MM.1S (cell line): ENCODE results near the gene TCF21.

Experiments used
- DNase-seq: peaks from one replicate; pipeline ENCODE4 v3.0.0-alpha.2; 2015
- H2AFZ ChIP-seq: fragments of 300-600 bp; sonication (generic); 2 replicates; pipeline ENCODE4 v1.6.0; 2016; ENCODE audit warnings: antibody characterized with exemption, low read length
- H3F3A ChIP-seq: fragments of 300-600 bp; sonication (generic); 2 replicates; pipeline ENCODE4 v1.6.1; 2016; ENCODE audit warnings: mild to moderate bottlenecking, antibody characterized with exemption, low read length, moderate library complexity, mixed read lengths; ENCODE audit not compliant: insufficient read depth
- H3K27ac ChIP-seq: fragments of 300-600 bp; sonication (generic); 2 replicates; pipeline ENCODE4 v1.5.1; 2016; ENCODE audit warnings: mild to moderate bottlenecking, low read length
- H3K27me3 ChIP-seq: fragments of 300-600 bp; sonication (generic); replicated peaks from 2 replicates; pipeline ENCODE4 v1.6.0; 2016; ENCODE audit warnings: low read length; ENCODE audit not compliant: insufficient read depth
- H3K36me3 ChIP-seq: fragments of 300-600 bp; sonication (generic); replicated peaks from 2 replicates; pipeline ENCODE4 v1.6.1; 2016; ENCODE audit warnings: mild to moderate bottlenecking, low read length, mixed read lengths; ENCODE audit not compliant: insufficient read depth
- H3K4me1 ChIP-seq: fragments of 300-600 bp; sonication (generic); 2 replicates; pipeline ENCODE4 v1.6.1; 2016; ENCODE audit warnings: low read length, mixed read lengths
- H3K4me2 ChIP-seq: fragments of 300-600 bp; sonication (generic); 2 replicates; pipeline ENCODE4 v1.6.0; 2016; ENCODE audit warnings: low read depth, low read length
- H3K4me3 ChIP-seq: fragments of 300-600 bp; sonication (generic); 2 replicates; pipeline ENCODE4 v1.5.1; 2016; ENCODE audit warnings: low read length, mixed read lengths
- H3K79me2 ChIP-seq: fragments of 300-600 bp; sonication (generic); 2 replicates; pipeline ENCODE4 v1.6.1; 2016; ENCODE audit warnings: mixed run types, low read length, mixed read lengths
- H3K9ac ChIP-seq: fragments of 300-600 bp; sonication (generic); 2 replicates; pipeline ENCODE4 v1.6.1; 2016; ENCODE audit warnings: low read length, mixed read lengths
- H3K9me2 ChIP-seq: fragments of 300-600 bp; sonication (generic); replicated peaks from 2 replicates; pipeline ENCODE4 v1.6.1; 2016; ENCODE audit warnings: mild to moderate bottlenecking, low read length, mixed read lengths; ENCODE audit not compliant: insufficient read depth
- H3K9me3 ChIP-seq: fragments of 300-600 bp; sonication (generic); replicated peaks from 2 replicates; pipeline ENCODE4 v1.6.1; 2016; ENCODE audit warnings: mild to moderate bottlenecking, low read length, mixed read lengths; ENCODE audit not compliant: insufficient read depth
- H4K20me1 ChIP-seq: fragments of 300-600 bp; sonication (generic); 2 replicates; pipeline ENCODE4 v1.6.1; 2016; ENCODE audit warnings: mild to moderate bottlenecking, low read length, moderate library complexity, mixed read lengths; ENCODE audit not compliant: insufficient read depth
- CTCF ChIP-seq: fragments of 300-600 bp; sonication (generic); IDR thresholded peaks from 2 replicates; pipeline ENCODE4 v1.5.1; 2016; ENCODE audit warnings: antibody characterized with exemption, low read length, mixed read lengths
- EZH2 ChIP-seq: fragments of 300-600 bp; sonication (generic); optimal IDR thresholded peaks from 2 replicates; pipeline ENCODE3; 2017; ENCODE audit warnings: low read depth, mild to moderate bottlenecking, antibody characterized with exemption, low read length, mixed read lengths
- EZH2phosphoT487 ChIP-seq: fragments of 300-600 bp; sonication (generic); IDR thresholded peaks from 2 replicates; pipeline ENCODE4 v1.6.1; 2018; ENCODE audit warnings: antibody characterized with exemption, low read length

TCF21 gene

GRCh38 chr6:133888929-133889556 is at the start of gene TCF21:
TCF21 (plus strand) TSS chr6:133889113; CDS start chr6:133889398, 285 bp downstream.
- Histone ChIP-seq H3K27me3 (peaks cover 16% of the 10 kb centered on the region), H3K4me1 (no peaks in the 10 kb centered on the region), H3K36me3 (no peaks in the 10 kb centered on the region), H4K20me1 (no peaks in the 10 kb centered on the region), H3K27ac (no peak within 1 kb of the TSS), H3K9me3 (no peaks in the 10 kb centered on the region), H3K9ac (no peak within 1 kb of the TSS), H3K4me2 (no peak within 1 kb of the TSS), H3K79me2 (no peaks in the 10 kb centered on the region), H2AFZ (no peak within 1 kb of the TSS), H3F3A (no peaks in the 10 kb centered on the region), H3K4me3 (no peak within 1 kb of the TSS), H3K9me2 (no peaks in the 10 kb centered on the region)
- TF ChIP-seq CTCF (no peak), EZH2phosphoT487 (no peak), EZH2 (no peak)
- DNase-seq, result no peak

- H3K4me2 ChIP-seq, result no peak overlapping the region
- no peaks in the 10 kb centered on the region for H3K9me3 ChIP-seq
- no peak overlapping the region for H2AFZ ChIP-seq
- H3K27ac ChIP-seq, result no peak overlapping the region
- no peaks in the 10 kb centered on the region for H3K36me3 ChIP-seq
- no peak overlapping the region for H3K4me3 ChIP-seq
- TF ChIP-seq EZH2 (no peak), CTCF (no peak), EZH2phosphoT487 (no peak)
- H3F3A ChIP-seq, result no peaks in the 10 kb centered on the region
- H3K9me2 ChIP-seq, result no peaks in the 10 kb centered on the region
- no peaks in the 10 kb centered on the region for H3K4me1 ChIP-seq
- H3K79me2 ChIP-seq, result no peaks in the 10 kb centered on the region
- DNase-seq, result no peak
- no peaks in the 10 kb centered on the region for H3K27me3 ChIP-seq
- no peaks in the 10 kb centered on the region for H4K20me1 ChIP-seq
- no peak overlapping the region for H3K9ac ChIP-seq
Observed at GRCh38 chr6:133841176-133841575, 47.7 kb upstream of the TCF21 start.

- H3K4me3 ChIP-seq, result no peak overlapping the region
- H3K27ac ChIP-seq, result no peak overlapping the region
- DNase-seq, result peak; percentile 19
- H3K9me3 ChIP-seq, result no peaks in the 10 kb centered on the region
- H3K9me2 ChIP-seq, result no peaks in the 10 kb centered on the region
- H3K9ac ChIP-seq, result no peak overlapping the region
- H3K4me2 ChIP-seq, result no peak overlapping the region
- H3K27me3 ChIP-seq, result no peaks in the 10 kb centered on the region
- H4K20me1 ChIP-seq, result no peaks in the 10 kb centered on the region
- H3K79me2 ChIP-seq, result no peaks in the 10 kb centered on the region
- H2AFZ ChIP-seq, result no peak overlapping the region
- no peaks in the 10 kb centered on the region for H3K36me3 ChIP-seq
- TF ChIP-seq EZH2 (no peak), EZH2phosphoT487 (no peak), CTCF (no peak)
- no peaks in the 10 kb centered on the region for H3F3A ChIP-seq
- no peaks in the 10 kb centered on the region for H3K4me1 ChIP-seq
Observed at GRCh38 chr6:133843098-133843497, 45.8 kb upstream of the TCF21 start.
